Measurements from ENCODE around the gene LMO2.
"Not testable (repeated sequence)": the region's sequence is repeated elsewhere in the genome, so short reads cannot be mapped to it uniquely, and the experiment has no call there.

Gene LMO2

GRCh38 chr11:33891714-33892327 lies at the start of gene LMO2:
Gene LMO2 (minus strand): TSS chr11:33892076. CDS start chr11:33869716, 22,360 bp downstream.
- no peak for DNase-seq

- no peak for DNase-seq
Measured at GRCh38 chr11:33940538-33940815, 48.6 kb upstream of the LMO2 start.

- no peak for DNase-seq
Measured at GRCh38 chr11:33936725-33937604, 45.1 kb upstream of the LMO2 start.

DNA sequence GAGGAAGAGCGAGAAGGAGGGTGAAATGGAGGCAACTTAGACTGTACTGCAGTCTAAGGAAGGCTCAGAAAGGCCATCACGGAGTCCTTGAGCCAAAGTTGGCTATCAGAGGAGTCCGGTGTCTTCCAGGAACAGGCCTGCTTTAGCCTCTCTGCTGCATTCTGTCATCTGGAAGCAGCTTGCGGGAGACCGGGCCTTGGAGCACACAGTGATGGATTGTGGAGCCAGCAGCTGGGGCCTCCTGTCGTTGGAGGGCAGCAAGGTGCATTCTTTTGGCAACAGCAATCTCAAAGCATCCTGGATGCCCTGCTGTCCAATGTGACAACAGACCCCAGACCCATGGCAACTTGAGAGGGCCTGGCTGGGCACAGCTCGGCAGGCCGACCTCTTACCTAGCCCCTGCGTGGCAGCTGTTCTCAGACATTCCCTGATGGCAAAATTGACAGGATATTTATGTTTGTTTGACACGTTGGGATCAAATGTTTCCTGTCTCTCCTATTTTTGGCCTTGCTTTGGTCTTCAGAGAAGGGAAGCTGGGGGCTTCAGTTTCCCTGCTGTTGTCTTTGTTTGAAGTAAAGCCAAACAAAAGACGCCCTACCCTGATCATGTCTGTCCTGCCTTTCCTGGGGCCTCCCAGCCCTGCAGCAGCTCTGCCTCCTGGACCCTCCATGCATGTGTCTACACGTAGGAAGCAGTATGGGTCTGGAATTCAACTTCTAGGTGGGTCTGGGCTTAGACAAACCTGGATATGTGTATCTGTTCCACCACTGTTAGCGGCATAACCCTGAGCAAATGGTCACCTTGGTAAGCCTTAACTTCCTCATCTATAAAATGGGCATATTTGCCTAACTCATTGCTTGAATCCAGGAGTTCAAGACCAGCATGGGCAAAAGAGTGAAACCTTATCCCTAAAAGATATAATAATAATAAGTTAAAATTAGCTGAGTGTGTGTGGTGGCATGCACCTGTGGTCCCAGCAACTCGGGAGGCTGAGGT lies 43.9 kb upstream of the LMO2 start:
- DNase-seq: no peak

DNA sequence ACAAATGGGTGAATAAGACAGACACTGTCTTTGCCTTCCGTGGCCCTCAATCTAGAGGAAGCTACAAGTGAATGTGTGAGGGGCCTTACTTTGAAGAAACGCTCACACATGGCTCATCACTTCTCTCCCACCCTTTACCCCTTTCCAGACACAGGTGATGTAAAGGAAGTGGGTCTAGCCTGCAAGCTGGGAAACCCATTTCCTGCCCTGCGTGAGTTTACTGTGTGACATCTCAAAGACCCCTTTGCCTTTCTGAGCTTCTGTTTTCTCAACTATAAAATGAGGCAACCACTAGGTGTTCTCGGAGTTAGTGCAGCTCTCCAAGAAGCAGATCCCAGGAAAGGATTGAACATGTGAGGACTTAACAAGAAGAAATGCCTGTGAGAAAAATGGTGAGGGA lies 43.1 kb upstream of the LMO2 start:
- no peak for DNase-seq

- no peak for DNase-seq
Measured at GRCh38 chr11:33934450-33934849, 42.6 kb upstream of the LMO2 start.

GRCh38 chr11:33933602-33934001 lies 41.7 kb upstream of the LMO2 start:
- no peak for DNase-seq

GRCh38 chr11:33932721-33933120 lies 40.8 kb upstream of the LMO2 start:
- DNase-seq: no peak

GRCh38 chr11:33931739-33932366 lies 40.0 kb upstream of the LMO2 start:
- DNase-seq: not testable (repeated sequence)

GRCh38 chr11:33931067-33931466 lies 39.2 kb upstream of the LMO2 start:
- DNase-seq: no peak

GRCh38 chr11:33930317-33931021 lies 38.6 kb upstream of the LMO2 start:
- peak in 1 of 2 donors; percentile 4 for DNase-seq

DNA sequence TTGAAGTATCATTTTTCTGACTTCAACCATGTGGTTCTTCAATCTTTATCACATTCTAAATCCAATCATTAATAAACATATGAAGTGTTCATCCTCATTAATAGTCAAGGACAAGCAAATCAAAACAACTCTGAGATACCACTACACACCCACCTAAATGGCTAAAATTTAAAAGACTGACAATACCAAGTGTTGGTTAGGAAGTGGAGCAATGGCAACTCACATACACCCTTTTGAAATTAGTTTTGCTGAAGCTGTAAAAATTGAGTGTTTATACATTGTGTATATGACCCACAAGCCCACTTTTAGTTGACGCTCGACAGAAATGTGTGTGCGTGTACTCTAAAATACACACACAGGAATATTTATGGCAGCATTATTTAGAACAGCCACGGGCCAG lies 36.7 kb upstream of the LMO2 start:
- DNase-seq: no peak

- DNase-seq: no peak
Measured at GRCh38 chr11:33926671-33927552, 35.0 kb upstream of the LMO2 start.

- no peak for DNase-seq
Measured at GRCh38 chr11:33924341-33924740, 32.5 kb upstream of the LMO2 start.

DNA sequence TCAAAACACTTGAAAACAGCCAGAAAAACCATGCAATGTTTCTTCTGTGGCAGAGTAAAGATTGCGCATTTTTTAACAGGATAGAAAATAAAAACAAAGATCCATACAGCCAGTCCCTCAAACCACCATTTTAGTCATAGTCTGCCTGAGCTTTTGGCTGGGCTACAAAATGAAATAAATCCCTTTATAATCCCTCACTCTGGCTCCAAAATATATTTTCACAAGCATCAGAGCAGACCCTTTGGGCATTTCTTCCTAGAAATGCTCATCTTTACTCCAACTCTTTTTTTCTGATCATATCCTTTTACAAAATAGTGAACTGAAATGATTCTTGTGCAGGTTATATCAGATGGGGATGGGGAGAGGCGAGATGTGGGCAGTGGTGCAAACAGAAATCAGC lies 31.8 kb upstream of the LMO2 start:
- DNase-seq: no peak

DNA sequence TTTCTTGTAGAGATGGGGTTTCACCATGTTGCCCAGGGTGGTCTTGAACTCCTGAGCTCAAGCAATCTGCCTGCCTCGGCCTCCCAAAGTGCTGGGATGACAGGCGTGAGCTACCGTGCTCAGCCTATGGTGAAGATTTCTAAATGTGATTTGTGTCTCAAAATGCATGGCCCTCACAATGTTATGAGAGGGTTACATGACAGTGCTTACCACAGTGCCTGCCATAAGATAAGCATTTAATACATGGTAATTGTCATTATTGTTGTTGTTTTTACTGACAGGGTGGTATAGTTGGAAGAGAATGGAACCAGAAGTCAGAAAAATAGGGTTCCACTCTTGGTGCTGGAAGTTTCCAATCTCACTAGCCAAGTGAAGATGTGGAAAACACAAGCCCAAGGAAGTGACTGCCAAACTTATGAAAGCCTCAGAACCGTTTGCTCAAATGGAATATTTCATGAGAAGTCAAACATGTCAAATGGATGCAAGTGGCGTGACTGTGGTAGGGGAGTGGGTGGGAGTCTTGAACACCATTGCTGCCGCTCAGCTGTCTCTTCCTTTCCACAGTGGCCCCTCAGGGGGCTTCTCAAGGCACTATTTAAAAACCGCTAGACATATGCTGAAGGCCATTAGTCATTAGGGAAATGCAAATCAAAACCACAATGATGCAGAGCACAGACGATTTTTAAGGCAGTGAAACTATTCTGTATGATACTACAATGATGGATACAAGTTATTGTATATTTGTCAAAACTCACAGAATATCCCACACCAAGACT lies 29.1 kb upstream of the LMO2 start:
- DNase-seq: peak in 1 of 2 donors; percentile 40

DNA sequence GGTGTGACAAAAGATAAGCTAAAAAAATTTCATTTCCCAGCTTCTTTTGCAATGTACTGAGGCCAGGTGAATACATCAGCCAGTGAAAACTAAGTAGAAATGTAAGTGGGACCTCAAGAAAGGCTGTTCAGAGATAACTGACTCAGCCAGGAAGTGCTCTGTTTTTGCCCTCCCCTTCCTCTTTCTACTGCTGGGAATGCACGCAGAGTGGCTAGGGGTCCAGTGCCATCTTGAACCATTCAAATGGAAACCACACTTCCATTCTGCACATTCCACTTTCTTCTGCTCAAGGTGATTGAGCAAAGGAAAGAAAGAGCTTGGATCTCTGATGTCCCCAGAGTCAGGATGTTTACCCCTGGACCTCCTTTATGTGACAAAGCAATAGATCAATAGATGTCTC lies 27.8 kb upstream of the LMO2 start:
- no peak for DNase-seq

- DNase-seq: not testable (repeated sequence)
Measured at GRCh38 chr11:33917402-33917801, 25.5 kb upstream of the LMO2 start.

DNA sequence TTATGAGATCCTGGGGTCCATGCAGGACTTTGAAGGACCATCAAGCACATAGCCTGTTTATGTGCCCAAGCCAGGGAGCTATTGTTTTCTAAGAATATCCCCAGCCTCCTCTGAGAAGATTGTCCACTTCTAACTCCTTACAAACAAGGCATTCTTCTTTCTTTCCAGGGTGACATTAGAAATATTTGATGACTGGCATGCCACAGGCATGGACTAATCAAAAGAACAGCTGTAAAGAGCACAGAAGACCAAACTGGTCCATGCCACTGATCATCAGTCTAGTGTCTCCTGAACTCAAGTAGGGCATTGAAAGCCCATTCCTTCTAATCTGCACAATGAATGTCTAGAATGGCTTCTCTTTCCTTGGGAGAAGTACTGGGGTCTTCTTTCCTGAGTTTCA lies 24.9 kb upstream of the LMO2 start:
- no peak for DNase-seq

DNA sequence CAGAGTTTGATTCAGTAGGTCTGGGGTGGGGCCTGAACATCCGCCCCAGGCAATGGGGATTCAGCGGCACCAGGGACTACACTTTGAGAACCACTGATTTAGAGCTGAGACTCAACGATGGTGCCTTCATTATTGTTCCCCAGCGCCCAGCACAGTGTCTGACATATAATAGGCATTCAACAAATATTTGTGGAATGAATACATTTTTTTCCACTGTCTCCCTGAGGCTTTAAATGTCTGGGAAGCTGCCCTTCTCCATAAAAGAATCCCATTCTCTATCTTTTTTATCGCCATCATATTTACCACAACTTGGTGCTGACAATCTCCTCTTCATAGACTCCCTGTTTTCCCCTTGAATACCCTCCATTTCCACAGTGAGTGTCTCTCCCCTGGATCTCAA lies 23.6 kb upstream of the LMO2 start:
- no peak for DNase-seq

All from CD4-positive, alpha-beta T cell treated with Interleukin-4 for 1 hour (primary cell).